SIG-M5 treated with dmso at 0.1 percent for 504 hours (cell line): Measurements from ENCODE around the gene AMT.
A peak's percentile ranks its signal among the peaks of the same experiment; 100 is the strongest.

Experiments used
- DNase-seq: peaks from one replicate; lab custom pipeline; 2025; ENCODE audit not compliant: unreplicated experiment; lab: John Stamatoyannopoulos, UW

Gene AMT, protein sequence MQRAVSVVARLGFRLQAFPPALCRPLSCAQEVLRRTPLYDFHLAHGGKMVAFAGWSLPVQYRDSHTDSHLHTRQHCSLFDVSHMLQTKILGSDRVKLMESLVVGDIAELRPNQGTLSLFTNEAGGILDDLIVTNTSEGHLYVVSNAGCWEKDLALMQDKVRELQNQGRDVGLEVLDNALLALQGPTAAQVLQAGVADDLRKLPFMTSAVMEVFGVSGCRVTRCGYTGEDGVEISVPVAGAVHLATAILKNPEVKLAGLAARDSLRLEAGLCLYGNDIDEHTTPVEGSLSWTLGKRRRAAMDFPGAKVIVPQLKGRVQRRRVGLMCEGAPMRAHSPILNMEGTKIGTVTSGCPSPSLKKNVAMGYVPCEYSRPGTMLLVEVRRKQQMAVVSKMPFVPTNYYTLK

DNA sequence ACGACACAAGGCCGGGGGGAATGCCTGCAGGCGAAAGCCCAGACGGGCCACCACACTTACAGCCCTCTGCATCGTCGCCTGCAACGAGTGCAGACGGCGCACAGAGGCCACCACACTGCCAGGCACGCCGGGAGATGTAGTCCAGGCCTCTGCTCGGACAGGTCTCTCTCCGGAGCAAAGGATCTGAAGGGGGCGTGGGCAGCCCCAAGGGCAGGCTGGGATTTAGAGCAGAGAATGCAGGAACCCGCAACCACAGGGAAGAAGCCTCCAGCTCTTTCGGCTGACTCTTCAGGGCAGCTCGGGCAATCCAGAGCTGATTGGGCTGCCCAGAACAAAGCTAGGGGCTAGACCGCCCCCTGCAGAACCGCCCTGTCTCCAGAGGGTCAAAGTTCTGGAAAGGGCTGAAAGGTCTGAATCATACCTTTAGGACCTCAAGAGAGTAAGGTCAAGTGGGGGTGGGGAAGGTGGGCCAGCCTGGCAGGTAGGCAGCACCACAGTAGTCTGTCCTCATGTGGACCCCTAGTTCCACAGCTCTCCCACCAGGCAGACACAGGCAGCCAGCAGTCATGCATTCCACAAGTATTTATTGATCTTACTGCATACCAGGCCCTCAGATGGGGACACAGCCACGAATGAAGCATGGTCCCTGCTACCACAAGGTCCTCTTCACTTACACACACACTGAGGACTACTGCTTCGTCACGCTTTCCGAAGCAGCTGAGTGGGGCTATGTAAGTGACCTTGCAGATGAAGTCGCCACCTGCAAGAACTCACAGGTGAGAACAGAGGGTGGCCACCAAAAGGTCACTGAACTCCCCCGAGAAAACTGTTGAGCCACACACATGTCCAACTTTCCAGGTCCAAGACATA lies at the start of gene AMT:
TSS of gene AMT (minus strand) at position 95 of the 870 bp plus-strand sequence. CDS start at position 72, 23 bp downstream.
- no peak for DNase-seq

GRCh38 chr3:49470714-49471420 lies 48.6 kb upstream of the AMT start:
- peak; percentile 59 for DNase-seq

- peak; percentile 91 for DNase-seq
Observed at GRCh38 chr3:49469936-49470713, 47.9 kb upstream of the AMT start, which contains the start of gene DAG1. TSS of gene DAG1 (plus strand) at chr3:49470267. CDS start at chr3:49510535, 40,268 bp downstream.

DNA sequence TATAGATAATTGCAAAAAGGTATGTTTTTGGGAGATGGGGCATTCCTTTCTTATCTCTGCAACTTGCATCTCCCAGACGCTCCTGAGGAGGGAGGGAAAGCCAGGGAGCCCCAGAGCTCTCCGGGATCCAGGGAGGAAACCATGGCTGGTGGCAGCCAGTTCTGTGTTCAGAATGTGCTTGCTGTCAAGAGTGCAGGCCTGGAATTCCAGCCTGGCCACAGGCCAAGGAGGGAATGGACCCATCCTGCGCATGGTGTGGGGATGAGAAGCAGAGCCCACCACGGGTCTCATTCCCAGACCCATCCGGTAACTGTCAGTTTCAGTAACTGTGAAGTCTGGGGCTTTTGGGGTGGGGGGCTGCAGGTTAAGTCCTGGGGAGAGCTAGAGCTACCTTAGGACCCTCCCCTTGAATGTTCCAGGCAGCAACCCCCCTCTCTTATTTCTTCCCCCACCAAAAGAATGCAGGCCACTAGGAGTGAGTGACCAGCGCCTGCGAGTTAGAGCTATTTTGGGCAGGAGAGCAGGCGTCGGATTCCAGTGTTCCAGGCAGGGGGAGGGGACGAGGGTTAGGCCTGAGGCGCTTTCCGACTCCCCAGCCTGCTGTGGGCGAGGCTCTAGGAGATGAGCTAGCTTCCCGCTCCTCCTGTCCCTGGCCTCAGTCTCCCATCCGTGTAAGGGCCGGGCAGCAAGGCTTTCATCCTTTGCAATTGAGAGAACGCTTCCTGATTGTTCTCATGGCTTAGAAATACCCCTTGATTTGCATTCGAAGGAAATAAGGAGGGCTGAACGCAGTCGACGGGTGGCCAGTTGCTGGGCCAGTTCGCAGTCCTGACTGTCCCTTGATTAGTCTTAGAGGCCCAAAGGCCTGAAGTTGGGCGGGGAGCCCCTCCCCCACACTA lies 47.0 kb upstream of the AMT start:
- peak; percentile 78 for DNase-seq

DNA sequence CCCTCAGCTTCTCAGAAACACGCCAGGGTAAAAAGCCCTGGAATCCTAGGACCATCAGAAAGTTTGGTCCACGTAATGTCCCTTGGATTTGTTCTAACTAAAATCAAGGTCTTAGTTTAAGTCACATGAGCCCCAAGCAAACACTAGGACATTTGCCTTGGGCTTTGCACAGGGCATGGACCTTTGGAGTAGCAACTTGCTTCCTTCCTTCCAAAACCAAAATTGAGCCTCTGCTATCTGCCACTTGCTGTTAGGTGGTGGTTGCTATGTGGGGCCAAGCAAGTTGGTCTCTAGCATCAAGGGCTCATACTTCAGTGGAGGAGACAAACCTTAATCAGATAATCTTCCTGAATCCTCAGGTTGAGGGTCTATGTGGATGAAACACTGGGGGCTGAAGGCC lies 43.8 kb upstream of the AMT start:
- no peak for DNase-seq

- DNase-seq = peak; percentile 12
Observed at GRCh38 chr3:49465270-49466034, 43.2 kb upstream of the AMT start.

DNA sequence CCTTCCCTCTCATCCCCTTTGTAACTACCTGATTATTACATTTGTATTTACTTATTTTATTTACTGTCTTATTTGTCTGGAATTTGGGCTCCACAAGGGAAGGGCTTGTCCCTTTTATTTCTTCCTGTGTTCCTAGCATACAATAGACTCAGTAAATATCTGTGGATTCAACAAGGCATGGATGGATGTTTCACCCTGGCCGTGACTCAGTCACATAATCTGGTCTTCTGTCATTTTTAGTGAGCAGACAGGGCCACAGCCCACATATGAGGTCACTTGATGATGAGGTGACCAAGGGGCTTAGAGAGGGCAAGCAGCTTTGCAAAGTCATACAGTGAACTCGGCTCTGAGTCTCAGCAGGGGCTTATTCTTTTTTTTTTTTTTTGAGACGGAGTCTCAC lies 39.9 kb upstream of the AMT start:
- DNase-seq = no peak

DNA sequence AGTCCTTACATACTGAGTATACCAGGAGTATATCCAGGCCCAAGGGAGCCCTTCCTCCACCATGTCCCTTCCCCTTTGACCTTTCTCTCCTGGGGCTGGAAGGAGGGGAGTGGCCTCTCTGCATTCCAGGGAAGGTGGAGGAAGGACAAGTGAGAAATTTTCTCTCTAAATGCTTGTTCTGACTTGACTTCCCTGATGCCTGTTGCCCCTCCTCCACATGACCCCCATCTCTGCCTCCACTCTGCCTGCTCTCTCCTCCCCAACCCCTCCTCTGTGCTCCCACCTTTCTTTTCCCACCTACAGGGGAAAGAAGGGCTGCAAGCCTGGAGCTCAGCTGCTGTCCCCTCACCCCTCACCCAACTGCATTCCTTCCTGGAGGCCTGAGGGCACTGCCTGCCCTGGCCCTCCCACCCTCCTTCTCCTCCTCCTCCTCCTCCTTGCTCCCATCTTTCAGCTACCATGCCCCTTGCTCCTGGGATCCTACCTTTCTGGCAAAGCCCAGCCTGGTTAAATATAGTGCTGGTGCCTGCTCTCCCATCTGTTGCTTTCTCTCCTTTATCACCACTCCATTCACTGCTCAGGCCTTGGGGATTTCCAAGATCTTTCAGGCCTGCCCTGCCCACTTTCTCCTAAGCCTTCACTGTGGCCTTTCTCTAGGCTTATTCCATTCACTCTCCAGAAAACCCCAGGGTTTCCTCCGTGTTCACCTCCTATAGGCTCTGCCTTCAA lies 39.3 kb upstream of the AMT start:
- no peak for DNase-seq

DNA sequence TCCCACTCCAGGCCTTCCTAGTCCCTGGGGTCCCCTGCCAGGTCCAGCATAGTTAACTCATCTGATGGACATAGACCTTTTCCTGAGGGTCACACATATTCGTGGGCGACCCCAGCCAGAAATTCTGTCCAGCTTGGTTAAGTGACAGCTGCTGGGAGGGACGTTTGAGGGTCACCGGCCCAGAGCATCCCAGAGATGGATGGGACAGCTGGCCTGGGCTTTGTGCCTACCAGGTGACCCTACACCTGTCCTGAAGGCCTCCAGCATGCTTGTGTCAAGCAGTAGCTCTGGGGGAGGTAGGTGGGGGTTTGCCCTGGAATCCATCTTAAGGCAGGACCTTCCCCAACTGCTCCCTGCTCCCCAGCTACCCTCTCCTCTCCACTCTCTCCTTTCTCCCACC lies 38.7 kb upstream of the AMT start:
- no peak for DNase-seq

GRCh38 chr3:49460188-49460890 lies 38.1 kb upstream of the AMT start:
- DNase-seq = no peak

GRCh38 chr3:49456466-49456865 lies 34.2 kb upstream of the AMT start:
- no peak for DNase-seq

GRCh38 chr3:49454898-49455681 lies 32.8 kb upstream of the AMT start:
- no peak for DNase-seq

DNA sequence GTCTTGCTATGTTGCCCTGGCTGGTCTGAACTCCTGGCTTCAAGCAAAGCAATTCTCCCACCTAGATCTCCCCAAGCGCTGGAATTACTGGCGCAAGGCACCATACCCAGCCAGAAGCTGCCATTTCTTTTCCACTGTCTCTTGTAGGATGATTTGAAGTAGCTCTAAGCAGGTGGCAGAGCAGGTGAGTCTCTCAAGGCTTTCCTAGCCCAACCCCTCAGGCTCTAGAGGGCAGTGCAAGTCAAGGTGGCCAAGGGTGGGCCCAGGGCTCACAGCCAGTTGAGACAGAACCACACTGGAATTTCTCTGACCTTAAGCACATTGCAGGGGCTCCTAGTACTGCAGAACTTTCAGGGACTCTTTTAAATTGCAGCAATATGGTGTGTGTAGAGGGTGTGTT lies 32.2 kb upstream of the AMT start:
- no peak for DNase-seq

GRCh38 chr3:49453621-49454020 lies 31.3 kb upstream of the AMT start:
- DNase-seq = no peak

DNA sequence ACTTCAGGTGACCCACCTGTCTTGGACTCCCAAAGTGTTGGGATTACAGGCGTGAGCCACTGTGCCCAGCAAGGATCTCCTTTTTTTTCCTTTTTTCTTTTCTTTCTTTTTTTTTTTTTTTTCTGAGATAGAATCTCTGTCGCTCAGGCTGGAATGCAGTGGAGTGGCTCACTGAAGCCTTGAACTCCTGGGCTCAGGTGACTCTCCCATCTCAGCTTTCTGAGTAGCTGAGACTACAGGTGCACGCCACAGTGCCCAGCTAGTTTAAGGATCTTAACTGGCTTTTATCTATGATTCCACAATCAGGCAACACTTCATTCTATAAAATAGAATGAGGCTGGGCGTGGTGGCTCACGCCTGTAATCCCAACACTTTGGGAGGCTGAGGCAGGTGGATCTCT lies 23.1 kb upstream of the AMT start:
- no peak for DNase-seq

DNA sequence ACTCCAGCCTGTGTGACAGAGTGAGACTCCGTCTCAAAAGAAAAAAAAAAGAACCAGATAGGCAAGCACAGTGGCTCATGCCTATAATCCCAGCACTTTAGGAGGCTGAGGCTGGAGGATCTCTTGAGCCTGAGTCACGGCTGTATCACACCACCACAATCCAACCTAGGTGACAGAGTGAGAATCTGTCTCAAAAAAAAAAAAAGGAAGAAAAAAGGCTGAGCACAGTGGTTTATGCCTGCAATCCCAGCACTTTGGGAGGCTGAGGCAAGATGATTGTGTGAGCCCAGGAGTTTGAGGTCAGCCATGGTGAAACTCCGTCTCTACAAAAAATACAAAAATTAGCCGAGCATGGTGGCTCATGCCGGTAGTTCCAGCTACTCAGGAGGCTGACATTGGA lies 12.5 kb upstream of the AMT start:
- no peak for DNase-seq

- DNase-seq = peak; percentile 36
Observed at GRCh38 chr3:49428752-49429080, 6.4 kb upstream of the AMT start.
